ENCODE results near the gene SLC1A7.

- no peak for TF ChIP-seq CTCF (IDR thresholded peaks at IDR 0.05 in 2 of 3, conservative IDR thresholded peaks at IDR 0.05 in 1 of 3; ENCODE audit: borderline replicate concordance in 1 of 3, insufficient read depth in 1 of 3, low read depth in 2 of 3, low read length in 2 of 3)
- TF ChIP-seq ZFX (IDR thresholded peaks at IDR 0.05) = no peak
- no peak for TF ChIP-seq POLR2AphosphoS5 (IDR thresholded peaks at IDR 0.05; ENCODE audit: low read depth, low read length)
- TF ChIP-seq POLR2A (IDR thresholded peaks at IDR 0.05; ENCODE audit: borderline replicate concordance, extremely low read depth, insufficient read depth, insufficient read length) = no peak
- no peak for TF ChIP-seq EZH2 (IDR thresholded peaks at IDR 0.05)
- TF ChIP-seq JUND (IDR thresholded peaks at IDR 0.05) = no peak
- TF ChIP-seq REST (IDR thresholded peaks at IDR 0.05; ENCODE audit: low read depth) = no peak
- no peak for TF ChIP-seq TCF7L2 (IDR thresholded peaks at IDR 0.05; ENCODE audit: borderline replicate concordance, extremely low read depth, insufficient read depth, insufficient read length)
- no peak for TF ChIP-seq SP1 (IDR thresholded peaks at IDR 0.05; ENCODE audit: low read depth)
Observed at GRCh38 chr1:53123453-53124140, 18.8 kb downstream of the SLC1A7 start.

Measured in HCT116 (cell line).